Sigmoid colon (tissue), 4 donors: ENCODE results near the gene SUMO2.

Experiments used
- EP300 ChIP-seq, 4 donors: sonication (generic); formaldehyde crosslinking; IDR thresholded peaks; one replicate each; pipeline ENCODE4 v1.6.1; 2017; ENCODE audit warnings: antibody characterized with exemption in 4 of 4
- POLR2A ChIP-seq, 2 donors: fragments of 450-650 bp; IDR thresholded peaks; one replicate each; pipeline ENCODE4 v1.6.1; 2016; ENCODE audit warnings: antibody characterized with exemption in 2 of 2, mild to moderate bottlenecking in 2 of 2, moderate library complexity in 2 of 2
- TF ChIP-seq, protein P1 (sequence below), 4 experiments: fragments of 450-650 bp in 3 of 4; fragments of 200-600 bp in 1 of 4; IDR thresholded peaks; one replicate each; pipeline ENCODE4 v1.5.1; 2016 to 2019; ENCODE audit warnings: antibody characterized with exemption in 4 of 4, mild to moderate bottlenecking in 3 of 4, moderate library complexity in 2 of 4

DNA sequence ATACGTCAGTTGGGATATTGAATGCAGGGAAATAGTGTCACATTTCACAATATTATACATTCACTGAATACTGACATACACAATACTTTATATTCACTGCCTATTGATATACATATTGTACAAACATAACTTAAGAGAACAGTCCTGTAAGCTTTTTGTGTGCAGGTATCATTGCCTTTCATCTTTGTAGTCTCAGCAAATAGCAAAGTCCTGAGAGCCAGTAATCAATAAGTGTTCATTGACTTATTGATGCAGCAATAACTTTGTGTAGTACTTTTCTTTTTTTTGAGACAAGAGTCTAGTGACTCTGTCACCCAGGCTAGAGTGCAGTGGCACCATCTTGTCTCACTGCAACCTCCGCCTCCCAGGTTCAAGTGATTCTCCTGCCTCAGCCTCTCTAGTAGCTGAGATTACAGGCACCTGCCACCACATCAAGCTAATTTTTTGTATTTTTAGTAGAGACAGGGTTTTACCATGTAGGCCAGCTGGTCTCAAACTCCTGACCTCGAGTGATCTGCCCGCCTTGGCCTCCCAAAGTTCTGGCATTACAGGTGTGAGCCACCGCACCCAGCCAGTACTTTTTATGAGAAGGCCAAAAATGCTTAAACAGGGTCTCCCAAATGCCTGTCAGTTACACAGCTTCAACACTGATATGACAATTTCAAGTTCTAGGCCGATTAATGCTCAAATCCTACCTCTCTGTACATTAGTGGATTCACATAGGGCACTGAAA lies 17.3 kb upstream of the SUMO2 start:
- TF ChIP-seq, protein P1, sequence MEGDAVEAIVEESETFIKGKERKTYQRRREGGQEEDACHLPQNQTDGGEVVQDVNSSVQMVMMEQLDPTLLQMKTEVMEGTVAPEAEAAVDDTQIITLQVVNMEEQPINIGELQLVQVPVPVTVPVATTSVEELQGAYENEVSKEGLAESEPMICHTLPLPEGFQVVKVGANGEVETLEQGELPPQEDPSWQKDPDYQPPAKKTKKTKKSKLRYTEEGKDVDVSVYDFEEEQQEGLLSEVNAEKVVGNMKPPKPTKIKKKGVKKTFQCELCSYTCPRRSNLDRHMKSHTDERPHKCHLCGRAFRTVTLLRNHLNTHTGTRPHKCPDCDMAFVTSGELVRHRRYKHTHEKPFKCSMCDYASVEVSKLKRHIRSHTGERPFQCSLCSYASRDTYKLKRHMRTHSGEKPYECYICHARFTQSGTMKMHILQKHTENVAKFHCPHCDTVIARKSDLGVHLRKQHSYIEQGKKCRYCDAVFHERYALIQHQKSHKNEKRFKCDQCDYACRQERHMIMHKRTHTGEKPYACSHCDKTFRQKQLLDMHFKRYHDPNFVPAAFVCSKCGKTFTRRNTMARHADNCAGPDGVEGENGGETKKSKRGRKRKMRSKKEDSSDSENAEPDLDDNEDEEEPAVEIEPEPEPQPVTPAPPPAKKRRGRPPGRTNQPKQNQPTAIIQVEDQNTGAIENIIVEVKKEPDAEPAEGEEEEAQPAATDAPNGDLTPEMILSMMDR (IDR thresholded peaks at IDR 0.05), result no peak
- TF ChIP-seq POLR2A (IDR thresholded peaks at IDR 0.05) (no peak), EP300 (IDR thresholded peaks at IDR 0.05) (no peak)
